ENCODE results near the gene HTR6.

DNA sequence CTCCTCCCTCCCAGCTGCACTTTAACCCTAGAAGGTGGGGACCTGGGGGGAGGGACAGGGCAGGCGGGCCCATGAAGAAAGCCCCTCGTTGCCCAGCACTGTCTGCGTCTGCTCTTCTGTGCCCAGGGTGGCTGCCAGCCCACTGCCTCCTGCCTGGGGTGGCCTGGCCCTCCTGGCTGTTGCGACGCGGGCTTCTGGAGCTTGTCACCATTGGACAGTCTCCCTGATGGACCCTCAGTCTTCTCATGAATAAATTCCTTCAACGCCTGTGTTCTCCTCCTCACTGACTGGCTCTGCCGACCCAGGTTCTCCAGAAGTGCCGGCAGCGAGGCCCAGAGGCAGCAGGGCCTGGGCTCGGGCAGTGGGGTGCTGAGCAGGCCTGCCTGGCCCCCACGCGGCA, 6.5 kb upstream of the HTR6 start:
- TF ChIP-seq, protein P1, sequence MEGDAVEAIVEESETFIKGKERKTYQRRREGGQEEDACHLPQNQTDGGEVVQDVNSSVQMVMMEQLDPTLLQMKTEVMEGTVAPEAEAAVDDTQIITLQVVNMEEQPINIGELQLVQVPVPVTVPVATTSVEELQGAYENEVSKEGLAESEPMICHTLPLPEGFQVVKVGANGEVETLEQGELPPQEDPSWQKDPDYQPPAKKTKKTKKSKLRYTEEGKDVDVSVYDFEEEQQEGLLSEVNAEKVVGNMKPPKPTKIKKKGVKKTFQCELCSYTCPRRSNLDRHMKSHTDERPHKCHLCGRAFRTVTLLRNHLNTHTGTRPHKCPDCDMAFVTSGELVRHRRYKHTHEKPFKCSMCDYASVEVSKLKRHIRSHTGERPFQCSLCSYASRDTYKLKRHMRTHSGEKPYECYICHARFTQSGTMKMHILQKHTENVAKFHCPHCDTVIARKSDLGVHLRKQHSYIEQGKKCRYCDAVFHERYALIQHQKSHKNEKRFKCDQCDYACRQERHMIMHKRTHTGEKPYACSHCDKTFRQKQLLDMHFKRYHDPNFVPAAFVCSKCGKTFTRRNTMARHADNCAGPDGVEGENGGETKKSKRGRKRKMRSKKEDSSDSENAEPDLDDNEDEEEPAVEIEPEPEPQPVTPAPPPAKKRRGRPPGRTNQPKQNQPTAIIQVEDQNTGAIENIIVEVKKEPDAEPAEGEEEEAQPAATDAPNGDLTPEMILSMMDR (IDR thresholded peaks at IDR 0.05): no peak
- no peak for TF ChIP-seq POLR2A (IDR thresholded peaks at IDR 0.05)
